ENCODE results near the gene PALMD.

DNA sequence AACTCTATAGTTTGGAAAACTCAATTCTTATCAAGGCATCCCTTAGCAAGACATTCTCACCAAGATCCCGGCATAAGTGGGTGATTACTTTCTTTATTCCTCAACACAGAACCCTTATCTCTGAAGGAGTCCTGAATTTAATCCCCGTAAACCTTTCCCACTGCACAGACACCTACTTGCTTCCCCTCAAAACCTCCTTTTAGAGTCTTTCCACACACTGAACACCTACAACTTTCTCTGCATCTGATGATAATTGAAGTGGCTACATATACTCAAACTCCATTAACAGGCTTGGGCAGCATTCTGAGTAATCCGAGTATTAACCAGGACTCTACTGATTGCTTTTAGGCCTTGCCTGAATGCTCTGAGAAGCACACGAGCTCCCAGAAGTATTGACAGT, 23.5 kb downstream of the PALMD start:
- TF ChIP-seq, protein P1, sequence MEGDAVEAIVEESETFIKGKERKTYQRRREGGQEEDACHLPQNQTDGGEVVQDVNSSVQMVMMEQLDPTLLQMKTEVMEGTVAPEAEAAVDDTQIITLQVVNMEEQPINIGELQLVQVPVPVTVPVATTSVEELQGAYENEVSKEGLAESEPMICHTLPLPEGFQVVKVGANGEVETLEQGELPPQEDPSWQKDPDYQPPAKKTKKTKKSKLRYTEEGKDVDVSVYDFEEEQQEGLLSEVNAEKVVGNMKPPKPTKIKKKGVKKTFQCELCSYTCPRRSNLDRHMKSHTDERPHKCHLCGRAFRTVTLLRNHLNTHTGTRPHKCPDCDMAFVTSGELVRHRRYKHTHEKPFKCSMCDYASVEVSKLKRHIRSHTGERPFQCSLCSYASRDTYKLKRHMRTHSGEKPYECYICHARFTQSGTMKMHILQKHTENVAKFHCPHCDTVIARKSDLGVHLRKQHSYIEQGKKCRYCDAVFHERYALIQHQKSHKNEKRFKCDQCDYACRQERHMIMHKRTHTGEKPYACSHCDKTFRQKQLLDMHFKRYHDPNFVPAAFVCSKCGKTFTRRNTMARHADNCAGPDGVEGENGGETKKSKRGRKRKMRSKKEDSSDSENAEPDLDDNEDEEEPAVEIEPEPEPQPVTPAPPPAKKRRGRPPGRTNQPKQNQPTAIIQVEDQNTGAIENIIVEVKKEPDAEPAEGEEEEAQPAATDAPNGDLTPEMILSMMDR (IDR thresholded peaks at IDR 0.05; ENCODE audit: low read length): no peak
- no peak for TF ChIP-seq EZH2 (optimal IDR thresholded peaks at IDR 0.05; ENCODE audit: low read depth, low read length)
- no peak for TF ChIP-seq EZH2phosphoT487 (IDR thresholded peaks at IDR 0.05; ENCODE audit: low read length)
